ENCODE data around the gene LOC101059915.
"Not testable (repeated sequence)": the region's sequence is repeated elsewhere in the genome, so short reads cannot be mapped to it uniquely, and the experiment has no call there.

The LOC101059915 gene

GRCh38 chrX:71632923-71633657 is 34.3 kb upstream of the LOC101059915 start:
- H3K36me3 Mint-ChIP-seq: no peaks in the 10 kb centered on the region
- H3K27ac Mint-ChIP-seq: no peak overlapping the region
- no peaks in the 10 kb centered on the region for H3K27me3 Mint-ChIP-seq
- no peaks in the 10 kb centered on the region for H3K9me3 Mint-ChIP-seq
- no peak overlapping the region for H3K4me3 Mint-ChIP-seq
- peaks cover 18% of the 10 kb centered on the region for H3K4me1 Mint-ChIP-seq

DNA sequence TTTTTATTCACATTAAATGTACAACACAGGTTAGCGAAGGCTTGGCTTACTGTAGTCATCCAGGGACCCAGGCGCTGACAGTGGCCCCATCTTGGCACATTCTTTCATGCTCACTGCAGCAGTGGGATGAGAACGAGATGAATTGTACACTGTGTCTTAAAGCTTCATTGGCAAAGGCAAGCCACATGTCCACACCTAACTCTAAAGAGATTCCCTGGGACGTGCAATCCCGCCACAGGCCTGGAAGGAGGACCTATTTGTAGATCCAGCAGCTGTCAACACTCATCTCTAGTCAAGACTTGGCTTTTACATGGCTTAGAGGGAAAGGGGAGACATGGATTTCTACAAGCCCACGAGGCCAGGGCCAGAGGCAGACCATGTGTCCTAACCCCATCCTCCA is 33.0 kb upstream of the LOC101059915 start:
- H3K4me1 Mint-ChIP-seq: peaks cover 16% of the 10 kb centered on the region
- no peaks in the 10 kb centered on the region for H3K27me3 Mint-ChIP-seq
- H3K4me3 Mint-ChIP-seq: no peak overlapping the region
- no peak overlapping the region for H3K27ac Mint-ChIP-seq
- H3K9me3 Mint-ChIP-seq: no peaks in the 10 kb centered on the region
- no peaks in the 10 kb centered on the region for H3K36me3 Mint-ChIP-seq

- Mint-ChIP-seq H3K27ac (peak overlapping the region; percentile 70), H3K9me3 (no peaks in the 10 kb centered on the region), H3K4me1 (peaks cover 18% of the 10 kb centered on the region), H3K4me3 (no peak overlapping the region), H3K36me3 (no peaks in the 10 kb centered on the region), H3K27me3 (no peaks in the 10 kb centered on the region)
These were observed 30.7 kb upstream of the LOC101059915 start for GRCh38 chrX:71636438-71637252.

GRCh38 chrX:71637253-71637618 is 30.1 kb upstream of the LOC101059915 start:
- Mint-ChIP-seq H3K4me1 (peaks cover 18% of the 10 kb centered on the region), H3K36me3 (no peaks in the 10 kb centered on the region), H3K27ac (peak overlapping the region; percentile 70), H3K9me3 (no peaks in the 10 kb centered on the region), H3K4me3 (no peak overlapping the region), H3K27me3 (no peaks in the 10 kb centered on the region)

- H3K36me3 Mint-ChIP-seq: no peaks in the 10 kb centered on the region
- H3K4me3 Mint-ChIP-seq: no peak overlapping the region
- no peaks in the 10 kb centered on the region for H3K27me3 Mint-ChIP-seq
- H3K4me1 Mint-ChIP-seq: peaks cover 18% of the 10 kb centered on the region
- H3K9me3 Mint-ChIP-seq: no peaks in the 10 kb centered on the region
- H3K27ac Mint-ChIP-seq: no peak overlapping the region
These were observed 29.5 kb upstream of the LOC101059915 start for GRCh38 chrX:71637848-71638247.

- no peak overlapping the region for H3K4me3 Mint-ChIP-seq
- no peak overlapping the region for H3K27ac Mint-ChIP-seq
- H3K27me3 Mint-ChIP-seq: no peaks in the 10 kb centered on the region
- no peaks in the 10 kb centered on the region for H3K36me3 Mint-ChIP-seq
- peaks cover 18% of the 10 kb centered on the region for H3K4me1 Mint-ChIP-seq
- no peaks in the 10 kb centered on the region for H3K9me3 Mint-ChIP-seq
These were observed 28.9 kb upstream of the LOC101059915 start for GRCh38 chrX:71638409-71638808.

DNA sequence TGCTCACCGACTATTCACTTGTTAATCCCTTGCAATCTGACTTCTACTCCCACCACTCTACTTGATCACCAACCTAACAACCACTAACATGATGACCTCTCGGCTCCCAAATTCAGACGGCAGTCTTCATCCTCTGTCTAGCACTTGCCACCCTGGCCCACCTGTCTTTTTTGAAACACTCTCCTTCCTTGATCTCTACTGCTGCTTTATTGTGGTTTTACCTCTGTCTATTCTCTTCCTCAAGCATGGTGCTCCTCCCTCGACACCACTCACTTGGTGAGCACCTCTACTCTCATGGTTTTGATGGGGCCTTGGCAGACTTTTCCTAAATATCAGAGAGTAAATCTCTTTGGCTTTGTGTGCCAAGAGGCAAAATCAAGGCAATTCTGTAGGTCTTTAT is 27.3 kb upstream of the LOC101059915 start:
- Mint-ChIP-seq H3K36me3 (no peaks in the 10 kb centered on the region), H3K4me3 (no peak overlapping the region), H3K9me3 (no peaks in the 10 kb centered on the region), H3K27me3 (no peaks in the 10 kb centered on the region), H3K27ac (no peak overlapping the region), H3K4me1 (peaks cover 18% of the 10 kb centered on the region)

GRCh38 chrX:71644406-71644805 is 22.9 kb upstream of the LOC101059915 start:
- H3K36me3 Mint-ChIP-seq, H3K27ac Mint-ChIP-seq, H3K4me1 Mint-ChIP-seq, H3K27me3 Mint-ChIP-seq, H3K4me3 Mint-ChIP-seq, H3K9me3 Mint-ChIP-seq: not testable (repeated sequence)

- Mint-ChIP-seq H3K27ac (peak overlapping the region; percentile 70), H3K9me3 (no peaks in the 10 kb centered on the region), H3K4me3 (no peak overlapping the region), H3K36me3 (no peaks in the 10 kb centered on the region), H3K4me1 (peaks cover 13% of the 10 kb centered on the region), H3K27me3 (no peaks in the 10 kb centered on the region)
These were observed 16.9 kb upstream of the LOC101059915 start for GRCh38 chrX:71650333-71650969.

GRCh38 chrX:71652405-71652804 is 14.9 kb upstream of the LOC101059915 start:
- H3K4me1 Mint-ChIP-seq: peaks cover 13% of the 10 kb centered on the region
- no peaks in the 10 kb centered on the region for H3K9me3 Mint-ChIP-seq
- H3K27me3 Mint-ChIP-seq: no peaks in the 10 kb centered on the region
- H3K27ac Mint-ChIP-seq: no peak overlapping the region
- no peaks in the 10 kb centered on the region for H3K36me3 Mint-ChIP-seq
- no peak overlapping the region for H3K4me3 Mint-ChIP-seq

- Mint-ChIP-seq H3K27me3 (no peaks in the 10 kb centered on the region), H3K4me3 (no peak overlapping the region), H3K27ac (no peak overlapping the region), H3K4me1 (peaks cover 13% of the 10 kb centered on the region), H3K9me3 (no peaks in the 10 kb centered on the region), H3K36me3 (no peaks in the 10 kb centered on the region)
These were observed 14.0 kb upstream of the LOC101059915 start for GRCh38 chrX:71653344-71653743.

DNA sequence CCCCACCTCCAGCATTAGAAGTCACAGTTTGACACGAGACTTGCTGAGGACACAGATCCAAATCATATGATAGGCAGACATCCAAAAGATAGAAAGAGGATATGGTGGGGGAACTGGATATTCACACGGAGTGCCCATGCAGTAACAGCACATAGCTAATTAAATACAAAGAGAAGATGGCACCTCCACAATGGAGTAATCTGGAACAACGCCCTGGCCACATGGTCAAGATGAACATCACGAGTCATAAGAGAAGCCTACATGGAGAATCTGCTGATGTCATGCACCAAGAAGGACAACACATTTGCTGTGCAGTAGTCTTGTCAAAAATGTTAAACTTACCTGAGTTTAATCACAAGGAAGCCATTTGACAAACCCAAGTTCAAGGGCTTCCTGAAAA is 10.1 kb upstream of the LOC101059915 start:
- Mint-ChIP-seq H3K27ac (no peak overlapping the region), H3K4me1 (peaks cover 1% of the 10 kb centered on the region), H3K27me3 (no peaks in the 10 kb centered on the region), H3K4me3 (no peak overlapping the region), H3K36me3 (no peaks in the 10 kb centered on the region), H3K9me3 (no peaks in the 10 kb centered on the region)

DNA sequence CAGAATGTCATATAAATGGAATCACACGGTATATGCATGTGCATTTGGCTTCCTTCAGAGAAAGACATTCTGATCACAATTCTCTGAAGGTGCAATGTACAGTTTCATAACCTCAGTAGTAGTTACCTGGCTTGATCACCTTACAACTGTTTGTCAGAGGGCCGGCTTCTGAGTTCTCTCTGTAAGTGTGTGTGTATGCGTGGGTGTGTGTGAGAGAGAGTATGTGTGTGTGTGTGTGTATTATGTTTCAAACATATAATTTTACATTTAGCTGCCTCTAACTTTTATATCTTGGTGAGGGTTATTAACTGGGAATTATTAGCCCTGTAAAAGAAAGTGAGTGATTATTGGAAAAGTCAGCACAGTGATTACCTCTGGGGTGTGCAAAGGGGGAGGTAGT is 8.0 kb upstream of the LOC101059915 start:
- Mint-ChIP-seq H3K9me3 (no peaks in the 10 kb centered on the region), H3K27me3 (no peaks in the 10 kb centered on the region)

GRCh38 chrX:71659959-71660358 is 7.4 kb upstream of the LOC101059915 start:
- Mint-ChIP-seq H3K9me3 (no peaks in the 10 kb centered on the region), H3K4me1 (peaks cover 14% of the 10 kb centered on the region), H3K27ac (no peak overlapping the region), H3K27me3 (no peaks in the 10 kb centered on the region), H3K36me3 (no peaks in the 10 kb centered on the region), H3K4me3 (no peak overlapping the region)

More for the DNA sequence above, 8.0 kb upstream of the LOC101059915 start:
- Mint-ChIP-seq H3K4me1 (peaks cover 14% of the 10 kb centered on the region), H3K27ac (no peak overlapping the region), H3K4me3 (no peak overlapping the region), H3K36me3 (no peaks in the 10 kb centered on the region)

DNA sequence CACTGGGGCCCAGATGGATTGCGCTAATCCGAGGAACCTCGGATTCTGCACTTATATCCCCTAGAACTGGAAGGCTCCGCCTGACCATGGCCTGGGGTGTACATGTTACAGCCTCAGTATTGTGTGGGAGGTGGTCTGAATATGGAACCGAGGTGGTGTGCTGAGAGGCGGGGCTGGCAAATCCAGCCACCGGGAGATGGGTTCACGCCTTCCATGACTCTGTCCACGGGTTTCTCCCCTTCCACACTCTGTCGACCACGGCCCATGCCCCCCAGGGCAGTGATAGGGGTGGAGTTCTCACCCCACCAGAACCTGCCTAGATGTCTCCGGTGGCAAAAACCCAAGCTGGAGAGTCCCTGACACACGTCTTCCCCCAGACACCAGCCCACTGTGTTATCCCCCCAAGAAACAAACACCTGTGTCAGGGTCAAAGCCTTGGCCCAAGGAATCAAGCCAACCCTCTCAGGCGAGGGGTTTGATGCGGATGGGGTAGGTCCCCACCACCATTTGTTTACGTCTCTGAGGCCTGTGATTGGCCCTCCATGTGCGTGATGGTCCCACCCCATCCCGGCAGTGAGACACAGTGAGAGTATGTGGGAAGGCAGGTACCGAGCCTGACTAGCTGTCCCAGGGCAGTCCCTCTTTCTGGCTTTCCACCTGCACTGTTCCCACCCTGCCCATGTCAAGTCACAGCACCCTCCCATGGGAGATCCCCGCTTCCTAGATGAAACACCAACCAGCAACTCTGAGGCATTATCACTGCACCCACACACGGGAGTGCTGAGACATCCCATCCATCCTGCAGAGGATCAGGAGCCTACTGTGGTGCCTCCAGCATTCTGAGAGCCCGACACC is 6.6 kb upstream of the LOC101059915 start:
- H3K27ac Mint-ChIP-seq: no peak overlapping the region
- no peak overlapping the region for H3K4me3 Mint-ChIP-seq
- peaks cover 14% of the 10 kb centered on the region for H3K4me1 Mint-ChIP-seq
- H3K36me3 Mint-ChIP-seq: no peaks in the 10 kb centered on the region
- H3K27me3 Mint-ChIP-seq: no peaks in the 10 kb centered on the region
- no peaks in the 10 kb centered on the region for H3K9me3 Mint-ChIP-seq

Measured in activated naive CD4-positive, alpha-beta T cell treated with anti-CD3 and anti-CD28 coated beads, Interleukin-2, amount 50 U/mL, for 24 hours (primary cell).